ENCODE results near the gene PAX2. TPM values are rescaled to one million over a fixed set of nuclear protein-coding genes. Genes with fewer than 3 reads are reported as not detected.

The PAX2 gene
- total RNA-seq, 1 experiment from 2014 or later = not detected

GRCh38 chr10:100786591-100786990, 41.2 kb downstream of the PAX2 start:
- H3K27me3 ChIP-seq (replicated peaks; ENCODE audit: insufficient read depth, low read depth, low read length, poor library complexity) = peaks cover 8% of the 10 kb centered on the region
- CTCF ChIA-PET = no interaction called here
- no peaks in the 10 kb centered on the region for H3K4me1 ChIP-seq (ENCODE audit: insufficient read depth, low read length, poor library complexity, severe bottlenecking)
- no peaks in the 10 kb centered on the region for H3K36me3 ChIP-seq (ENCODE audit: insufficient read depth, low read length, poor library complexity, severe bottlenecking)
- no peak overlapping the region for H3K4me3 ChIP-seq (ENCODE audit: low read depth, low read length, poor library complexity, severe bottlenecking)
- no peaks in the 10 kb centered on the region for H3K9me3 ChIP-seq (ENCODE audit: low read depth, low read length, poor library complexity, severe bottlenecking)
- no peak for DNase-seq (ENCODE audit: low spot score)
- intact Hi-C loops (cut with micrococcal nuclease; ENCODE audit: unreplicated experiment) = no loop called here
- H3K27ac ChIP-seq (ENCODE audit: low read depth, low read length, poor library complexity, severe bottlenecking) = no peak overlapping the region
- TF ChIP-seq CTCF (conservative IDR thresholded peaks at IDR 0.05; ENCODE audit: low read depth, low read length) (no peak), EZH2 (IDR thresholded peaks at IDR 0.05; ENCODE audit: borderline replicate concordance, low read depth, low read length, poor library complexity, severe bottlenecking) (no peak)
- POLR2A ChIA-PET (ENCODE audit: low non-redundant PET) = no interaction called here
- no TSS peak for BruUV-seq (replicated peaks)

- no peak for DNase-seq (ENCODE audit: low spot score)
- ChIA-PET CTCF (no interaction called here), POLR2A (ENCODE audit: low non-redundant PET) (no interaction called here)
- intact Hi-C loops (cut with micrococcal nuclease; ENCODE audit: unreplicated experiment) = no loop called here
- Histone ChIP-seq H3K9me3 (ENCODE audit: low read depth, low read length, poor library complexity, severe bottlenecking) (no peaks in the 10 kb centered on the region), H3K4me1 (ENCODE audit: insufficient read depth, low read length, poor library complexity, severe bottlenecking) (no peaks in the 10 kb centered on the region), H3K27ac (ENCODE audit: low read depth, low read length, poor library complexity, severe bottlenecking) (no peak overlapping the region), H3K36me3 (ENCODE audit: insufficient read depth, low read length, poor library complexity, severe bottlenecking) (no peaks in the 10 kb centered on the region), H3K27me3 (replicated peaks; ENCODE audit: insufficient read depth, low read depth, low read length, poor library complexity) (peaks cover 8% of the 10 kb centered on the region), H3K4me3 (ENCODE audit: low read depth, low read length, poor library complexity, severe bottlenecking) (no peak overlapping the region)
- TF ChIP-seq EZH2 (IDR thresholded peaks at IDR 0.05; ENCODE audit: borderline replicate concordance, low read depth, low read length, poor library complexity, severe bottlenecking) (no peak), CTCF (conservative IDR thresholded peaks at IDR 0.05; ENCODE audit: low read depth, low read length) (no peak)
- no TSS peak for BruUV-seq (replicated peaks)
Observed at GRCh38 chr10:100788002-100788903, 42.9 kb downstream of the PAX2 start.

GRCh38 chr10:100790761-100791208, 45.4 kb downstream of the PAX2 start:
- no peak overlapping the region for H3K27ac ChIP-seq (ENCODE audit: low read depth, low read length, poor library complexity, severe bottlenecking)
- no peaks in the 10 kb centered on the region for H3K9me3 ChIP-seq (ENCODE audit: low read depth, low read length, poor library complexity, severe bottlenecking)
- no TSS peak for BruUV-seq (replicated peaks)
- H3K36me3 ChIP-seq (ENCODE audit: insufficient read depth, low read length, poor library complexity, severe bottlenecking) = no peaks in the 10 kb centered on the region
- ChIA-PET POLR2A (ENCODE audit: low non-redundant PET) (no interaction called here), CTCF (no interaction called here)
- H3K27me3 ChIP-seq (replicated peaks; ENCODE audit: insufficient read depth, low read depth, low read length, poor library complexity) = peaks cover 8% of the 10 kb centered on the region
- intact Hi-C loops (cut with micrococcal nuclease; ENCODE audit: unreplicated experiment) = no loop called here
- H3K4me3 ChIP-seq (ENCODE audit: low read depth, low read length, poor library complexity, severe bottlenecking) = no peak overlapping the region
- TF ChIP-seq CTCF (conservative IDR thresholded peaks at IDR 0.05; ENCODE audit: low read depth, low read length) = no peak
- no peak for TF ChIP-seq EZH2 (IDR thresholded peaks at IDR 0.05; ENCODE audit: borderline replicate concordance, low read depth, low read length, poor library complexity, severe bottlenecking)
- no peaks in the 10 kb centered on the region for H3K4me1 ChIP-seq (ENCODE audit: insufficient read depth, low read length, poor library complexity, severe bottlenecking)
- DNase-seq (ENCODE audit: low spot score) = no peak
